SIG-M5 treated with dmso at 0.1 percent for 504 hours (cell line): ENCODE results near the gene FBXL17.
"Not testable (repeated sequence)": the region's sequence is repeated elsewhere in the genome, so short reads cannot be mapped to it uniquely, and the experiment has no call there.

Experiments used
- DNase-seq: peaks from one replicate; lab custom pipeline; 2025; ENCODE audit not compliant: unreplicated experiment; lab: John Stamatoyannopoulos, UW

The FBXL17 gene

DNA sequence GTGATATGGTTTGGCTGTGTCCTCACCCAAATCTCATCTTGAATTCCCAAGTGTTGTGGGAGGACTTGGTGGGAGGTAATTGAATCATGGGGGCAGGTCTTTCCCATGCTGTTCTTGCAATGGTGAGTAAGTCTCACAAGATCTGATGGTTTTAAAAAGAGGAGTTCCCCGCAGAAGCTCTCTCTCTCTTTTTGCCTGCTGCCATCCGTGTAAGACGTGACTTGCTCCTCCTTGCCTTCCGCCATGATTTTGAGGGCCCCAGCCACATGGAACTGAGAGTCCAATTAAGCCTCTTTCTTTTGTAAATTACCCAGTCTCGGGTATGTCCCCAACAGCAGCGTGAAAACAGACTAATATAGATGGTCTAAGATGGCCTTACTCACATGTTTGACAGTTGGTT, 210.1 kb downstream of the FBXL17 start:
- DNase-seq, result no peak

GRCh38 chr5:108168915-108169314, 213.0 kb downstream of the FBXL17 start:
- DNase-seq, result no peak

DNA sequence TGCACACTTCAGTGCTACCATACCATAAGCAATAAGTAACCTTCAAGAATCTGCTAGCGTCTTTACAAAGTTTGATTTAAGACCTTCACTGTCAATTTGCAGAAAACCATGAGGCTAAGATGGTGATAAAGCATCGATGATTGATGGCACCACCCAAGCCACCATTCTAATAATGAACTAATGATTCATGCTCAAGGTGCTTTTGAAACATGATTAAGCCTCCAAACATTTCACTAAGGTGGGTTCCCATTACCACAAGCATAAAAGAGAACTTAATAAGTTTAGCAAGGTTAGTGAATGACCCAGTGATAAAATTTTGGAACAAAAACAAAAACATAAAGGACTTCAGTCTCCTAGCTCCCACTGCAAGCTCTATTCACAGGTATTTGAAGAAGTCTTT, 214.7 kb downstream of the FBXL17 start:
- no peak for DNase-seq

- DNase-seq, result no peak
Observed at GRCh38 chr5:108164574-108164973, 217.3 kb downstream of the FBXL17 start.

DNA sequence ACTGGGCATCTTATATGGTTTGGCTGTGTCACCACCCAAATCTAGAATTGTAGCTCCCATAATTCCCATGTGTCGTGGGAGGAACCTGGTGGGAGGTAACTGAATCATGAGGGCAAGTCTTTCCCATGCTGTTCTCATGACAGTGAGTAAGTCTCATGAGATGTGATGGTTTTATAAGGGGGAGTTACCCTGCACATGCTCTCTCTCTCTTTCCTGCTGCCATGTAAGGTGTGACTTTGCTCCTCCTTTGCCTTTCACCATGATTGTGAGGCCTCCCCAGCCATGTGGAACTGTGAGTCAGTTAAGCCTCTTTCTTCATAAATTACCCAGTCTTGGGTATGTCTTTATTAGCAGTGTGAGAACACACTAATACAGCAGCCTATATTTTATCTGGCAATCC, 229.0 kb downstream of the FBXL17 start:
- DNase-seq, result not testable (repeated sequence)

GRCh38 chr5:108149369-108149768, 232.5 kb downstream of the FBXL17 start:
- no peak for DNase-seq

DNA sequence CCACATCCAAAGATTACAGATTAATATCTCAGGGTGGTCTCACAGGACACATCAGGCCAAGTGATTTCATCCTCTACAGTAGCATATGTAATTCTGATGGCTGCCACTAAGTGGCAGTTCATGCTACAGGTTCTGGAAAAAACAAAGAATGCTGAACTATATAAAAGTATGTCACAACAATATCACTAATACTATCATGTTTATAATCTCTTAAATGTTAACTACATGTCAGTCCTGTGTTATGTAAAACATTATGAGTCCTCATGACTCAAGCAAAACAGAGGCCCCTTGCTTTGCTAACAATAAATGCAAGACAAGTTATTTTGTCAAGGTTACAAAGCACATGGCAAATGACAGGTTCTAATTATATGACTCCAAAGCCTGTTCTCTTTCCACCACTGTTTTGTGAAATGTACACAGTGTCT, 233.2 kb downstream of the FBXL17 start:
- DNase-seq, result peak; percentile 29

DNA sequence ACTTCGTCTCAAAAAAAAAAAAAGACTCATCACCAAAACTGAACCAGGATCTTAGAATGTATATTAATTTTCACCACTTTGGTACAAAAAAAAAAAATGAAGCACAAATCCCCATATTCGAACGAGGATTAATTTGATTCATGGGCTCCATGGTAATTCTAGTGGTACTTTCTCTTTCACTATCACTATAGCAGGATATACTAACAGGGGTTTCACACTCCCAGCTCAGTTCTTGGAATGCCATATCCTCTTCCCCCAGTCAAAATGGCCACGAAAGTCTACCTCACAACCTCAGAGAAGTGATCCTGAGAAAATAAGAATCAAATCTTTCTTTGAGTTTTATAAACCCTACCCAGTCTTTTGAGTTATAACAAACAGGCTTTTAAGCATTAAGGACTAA, 235.7 kb downstream of the FBXL17 start:
- DNase-seq, result no peak

DNA sequence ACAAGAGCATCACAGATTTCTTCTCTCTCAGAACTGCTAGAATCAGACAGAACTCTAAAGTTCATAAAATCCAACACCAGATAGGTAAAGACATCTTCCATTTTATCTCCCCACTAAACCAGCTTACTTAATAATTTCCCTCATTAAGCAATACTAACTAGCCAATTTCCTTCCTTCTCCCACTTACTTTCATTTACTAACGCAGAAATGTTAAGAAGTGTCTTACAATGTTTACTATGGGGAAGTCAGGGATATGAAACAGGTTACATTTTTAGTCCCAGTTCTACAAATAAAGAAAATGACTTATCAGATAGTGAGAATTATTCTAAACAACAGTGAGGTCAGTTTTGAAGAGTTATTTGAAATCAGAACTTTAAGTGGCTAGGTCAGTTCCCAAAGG, 236.5 kb downstream of the FBXL17 start:
- no peak for DNase-seq

- DNase-seq, result no peak
Observed at GRCh38 chr5:108144332-108144731, 237.6 kb downstream of the FBXL17 start.

- no peak for DNase-seq
Observed at GRCh38 chr5:108143581-108143980, 238.3 kb downstream of the FBXL17 start.

DNA sequence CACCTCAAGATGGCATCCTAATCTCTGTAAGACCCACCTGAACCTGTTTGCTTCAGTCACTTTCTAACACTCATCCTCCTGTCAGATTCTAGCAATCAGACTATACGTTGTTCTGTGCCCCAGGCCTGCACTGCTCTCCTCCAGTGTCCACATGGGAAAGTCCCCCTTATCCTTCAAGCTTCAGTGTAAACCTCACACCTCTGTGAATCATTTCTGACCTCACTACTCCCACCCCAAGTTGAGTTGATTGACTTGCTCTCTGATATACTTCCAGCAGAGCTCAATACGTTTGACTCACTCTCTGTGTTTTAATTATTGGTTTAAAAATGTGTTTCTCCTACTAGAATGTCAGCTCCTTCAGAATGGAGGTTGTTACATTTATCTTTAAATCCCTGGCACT, 240.2 kb downstream of the FBXL17 start:
- no peak for DNase-seq

- DNase-seq, result no peak
Observed at GRCh38 chr5:108136493-108136892, 245.4 kb downstream of the FBXL17 start.

DNA sequence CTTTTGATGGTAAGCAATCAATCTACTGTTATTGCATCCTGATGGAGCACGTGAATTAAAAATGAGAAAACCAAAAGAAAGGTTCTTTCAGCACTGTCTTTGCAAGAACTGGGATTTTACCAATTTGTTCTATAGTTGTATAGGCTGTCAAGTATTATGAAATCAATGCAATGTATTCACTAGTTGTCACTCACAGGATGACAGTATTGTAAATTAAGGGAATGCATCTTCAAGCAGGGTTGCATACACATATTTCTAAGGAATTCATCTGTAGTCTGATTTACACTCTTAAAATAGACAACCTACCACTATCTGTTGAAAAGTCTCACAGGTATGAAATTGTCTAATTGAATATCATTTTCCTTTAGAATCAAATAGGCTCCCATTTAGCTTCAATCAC, 252.8 kb downstream of the FBXL17 start:
- DNase-seq, result no peak

DNA sequence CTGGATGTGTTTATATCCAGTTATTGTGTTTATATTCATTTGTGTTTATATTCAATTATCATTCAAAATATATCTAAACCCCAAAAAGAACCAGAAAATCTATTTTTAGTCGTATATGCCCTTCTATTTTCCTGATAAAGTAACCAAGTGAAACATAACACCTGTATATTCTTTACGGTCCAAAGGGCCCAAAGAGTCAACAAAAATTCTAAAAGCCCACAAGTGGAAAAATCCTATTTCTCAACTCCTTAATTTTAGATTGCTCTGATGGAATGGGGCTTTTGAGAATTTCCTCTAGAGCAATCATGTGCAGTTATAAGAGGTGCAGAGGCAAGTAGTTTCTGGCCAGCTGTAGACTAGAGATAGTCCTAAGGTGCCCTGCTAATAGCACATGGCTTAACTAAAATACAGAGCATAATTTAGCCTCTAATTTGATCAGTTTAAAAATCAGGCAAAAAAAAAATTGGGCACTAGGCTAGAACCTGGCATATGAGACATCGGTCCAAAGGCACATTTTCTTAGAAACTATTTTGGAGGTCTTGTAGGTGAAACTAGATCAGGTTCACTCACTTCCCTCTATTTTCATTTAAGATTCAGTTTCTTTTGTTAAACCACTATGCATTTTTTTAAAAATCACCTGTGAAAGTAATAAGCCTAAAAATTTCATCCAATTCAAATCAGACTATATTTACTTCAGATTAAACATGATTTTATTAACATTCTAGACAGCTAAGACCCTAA, 256.0 kb downstream of the FBXL17 start:
- DNase-seq, result no peak

GRCh38 chr5:108124596-108124995, 257.3 kb downstream of the FBXL17 start:
- no peak for DNase-seq

DNA sequence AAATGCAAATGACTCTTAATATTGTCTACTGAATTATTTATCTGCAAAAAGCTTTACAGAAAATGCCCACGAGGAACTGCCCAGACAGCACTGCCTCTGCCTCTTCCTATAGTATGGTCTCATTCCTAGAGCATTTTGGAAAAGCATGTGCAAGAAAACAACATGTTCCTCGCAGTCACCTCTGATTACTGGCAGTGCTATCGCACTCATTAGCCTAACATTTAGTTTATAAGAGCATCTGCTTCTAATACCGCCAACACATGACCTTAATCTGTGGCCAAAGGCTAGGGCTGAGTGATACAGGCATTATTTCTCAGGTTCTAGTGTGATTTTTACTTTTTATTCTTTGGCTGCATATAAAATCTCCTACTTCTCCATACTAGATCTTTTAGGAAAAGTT, 259.2 kb downstream of the FBXL17 start:
- DNase-seq, result no peak

DNA sequence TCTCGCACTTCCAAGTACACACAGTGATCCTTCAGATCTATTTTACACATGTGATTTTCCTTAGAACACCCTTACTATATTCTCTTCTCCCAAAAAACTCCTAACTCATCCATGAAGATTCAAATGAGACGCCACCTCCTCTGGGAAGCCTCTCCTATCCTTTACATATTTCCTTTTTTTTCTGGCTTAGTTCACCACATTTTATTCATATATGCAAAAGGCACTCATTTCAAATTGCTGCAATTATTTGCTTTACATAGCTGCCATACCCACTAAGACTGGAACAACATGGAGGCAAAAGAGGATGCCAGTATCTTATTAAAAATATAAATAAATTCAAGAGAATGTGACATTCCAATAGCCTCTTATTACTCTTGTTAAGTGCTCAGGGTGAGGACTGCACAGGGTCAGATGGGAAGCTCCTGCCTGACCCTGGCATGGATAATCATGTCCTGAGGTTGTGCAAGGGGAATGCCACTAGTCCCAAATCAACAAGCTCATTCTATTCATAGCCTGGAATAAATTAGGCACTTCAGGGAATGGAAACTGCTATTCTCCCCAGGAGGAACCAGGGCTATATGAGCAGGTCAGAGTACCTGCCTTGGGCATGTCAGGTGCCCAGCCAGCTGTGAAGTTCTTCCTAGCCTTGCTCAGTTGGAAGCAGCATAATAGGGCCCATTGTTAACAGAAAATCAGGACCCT, 262.9 kb downstream of the FBXL17 start:
- no peak for DNase-seq

GRCh38 chr5:108115673-108116072, 266.2 kb downstream of the FBXL17 start:
- DNase-seq, result no peak

GRCh38 chr5:108113950-108114349, 267.9 kb downstream of the FBXL17 start:
- DNase-seq, result no peak

DNA sequence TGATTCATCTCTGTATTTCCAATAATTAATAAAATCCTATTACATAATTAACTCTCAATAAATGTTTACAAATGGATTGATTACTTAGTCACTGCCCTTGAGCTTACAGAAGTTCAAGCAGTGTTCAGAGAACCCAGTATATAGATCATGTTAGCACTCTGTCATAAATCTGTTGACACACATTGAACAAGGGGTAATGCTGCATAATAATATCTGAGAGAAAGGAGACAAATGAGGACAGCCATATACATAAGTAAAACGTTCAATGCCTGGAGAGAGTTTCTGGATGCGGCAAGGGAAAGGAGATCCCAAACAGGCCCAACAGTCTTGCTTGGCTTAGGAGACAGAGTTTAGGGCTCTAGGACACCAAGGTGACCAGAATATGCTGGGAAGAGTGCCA, 270.2 kb downstream of the FBXL17 start:
- DNase-seq, result no peak

GRCh38 chr5:108109059-108109458, 272.8 kb downstream of the FBXL17 start:
- DNase-seq, result no peak

DNA sequence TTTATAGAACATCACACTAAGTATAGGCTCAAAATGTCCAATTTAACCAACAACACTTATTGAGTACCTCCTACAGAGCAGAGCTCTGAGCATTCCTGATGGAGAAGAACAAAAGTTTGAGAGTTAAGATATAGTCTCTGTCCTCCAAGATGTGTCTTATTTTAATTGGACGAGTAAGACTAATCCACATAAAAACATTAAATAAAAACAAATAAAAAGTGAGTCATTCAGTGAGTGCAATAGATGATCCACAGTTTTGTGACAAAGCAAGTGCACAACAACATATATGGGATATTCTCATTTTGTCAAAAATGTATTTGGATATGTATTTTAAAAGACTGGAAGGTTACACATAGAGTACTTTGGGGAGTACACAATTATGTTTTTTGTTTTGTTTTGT, 277.4 kb downstream of the FBXL17 start:
- DNase-seq, result no peak
